AG10803 (cell line): Measurements from ENCODE around the gene CPEB2.

Experiments used
- DNase-seq: peaks from one replicate; pipeline ENCODE4 v3.0.0; 2010; ENCODE audit warnings: low read depth
- H3K4me3 ChIP-seq: 2 replicates; pipeline ENCODE4 v1.5.1; 2011; ENCODE audit warnings: mild to moderate bottlenecking, low read length, control low read depth
- CTCF ChIP-seq: conservative IDR thresholded peaks from 2 replicates; pipeline ENCODE4 v1.5.1; 2011; ENCODE audit warnings: mild to moderate bottlenecking, low read length, control low read depth, inconsistent platforms

The CPEB2 gene

GRCh38 chr4:15031993-15032675 is 29.9 kb downstream of the CPEB2 start:
- DNase-seq, result peak; percentile 69
- no peak for TF ChIP-seq CTCF
- no peak overlapping the region for H3K4me3 ChIP-seq

GRCh38 chr4:15034071-15034764 is 31.9 kb downstream of the CPEB2 start:
- no peak overlapping the region for H3K4me3 ChIP-seq
- no peak for TF ChIP-seq CTCF
- DNase-seq, result peak; percentile 42

GRCh38 chr4:15035159-15035558 is 32.9 kb downstream of the CPEB2 start:
- no peak for TF ChIP-seq CTCF
- no peak overlapping the region for H3K4me3 ChIP-seq
- no peak for DNase-seq

- H3K4me3 ChIP-seq, result no peak overlapping the region
- TF ChIP-seq CTCF, result no peak
- peak; percentile 48 for DNase-seq
These were observed 35.8 kb downstream of the CPEB2 start for GRCh38 chr4:15037923-15038541.

GRCh38 chr4:15040916-15041463 is 38.7 kb downstream of the CPEB2 start:
- H3K4me3 ChIP-seq, result no peak overlapping the region
- no peak for TF ChIP-seq CTCF
- peak; percentile 39 for DNase-seq

- H3K4me3 ChIP-seq, result no peak overlapping the region
- no peak for DNase-seq
- no peak for TF ChIP-seq CTCF
These were observed 40.4 kb downstream of the CPEB2 start for GRCh38 chr4:15042529-15043167.
